Endometrial microvascular endothelial cells (primary cell): ENCODE data around the gene ANKS6. TPM values are rescaled to one million over a fixed set of nuclear protein-coding genes. Genes with fewer than 3 reads are reported as not detected.

Experiments
- in situ Hi-C: cut with HindIII; loops from 2 replicates; pipeline ENCODE4 v1.10.0; 2017; ENCODE audit warnings: low sequenced_read_pairs, low pct_unique_long_range_greater_than_20kb; ENCODE audit errors: inconsistent ontology term
- total RNA-seq: library from RNA; depleted of rRNA; stranded (reverse); fragments of >200 nt; gene quantifications from one replicate; pipeline ENCODE4 v1.2.3, GENCODE V29; 2015; ENCODE audit errors: inconsistent ontology term

ANKS6 gene
- 18.1 TPM for total RNA-seq

GRCh38 chr9:98796364-98797101, at the start of gene ANKS6:
ANKS6 (minus strand) TSS chr9:98796555; CDS start chr9:98796491, 64 bp downstream.
- in situ Hi-C loops = no loop called here

GRCh38 chr9:98846081-98846480, 49.7 kb upstream of the ANKS6 start:
- in situ Hi-C loops = no loop called here

- in situ Hi-C loops = no loop called here
Observed at GRCh38 chr9:98842510-98842909, 46.2 kb upstream of the ANKS6 start.

- in situ Hi-C loops = no loop called here
Observed at GRCh38 chr9:98839724-98840123, 43.4 kb upstream of the ANKS6 start.

- in situ Hi-C loops = no loop called here
Observed at GRCh38 chr9:98838868-98839565, 42.7 kb upstream of the ANKS6 start.

- in situ Hi-C loops = no loop called here
Observed at GRCh38 chr9:98838155-98838867, 42.0 kb upstream of the ANKS6 start.

- in situ Hi-C loops = no loop called here
Observed at GRCh38 chr9:98837516-98837915, 41.2 kb upstream of the ANKS6 start.

GRCh38 chr9:98836206-98836605, 39.9 kb upstream of the ANKS6 start:
- in situ Hi-C loops = no loop called here

GRCh38 chr9:98834386-98834785, 38.0 kb upstream of the ANKS6 start:
- in situ Hi-C loops = no loop called here

- in situ Hi-C loops = no loop called here
Observed at GRCh38 chr9:98833090-98833956, 37.0 kb upstream of the ANKS6 start.

GRCh38 chr9:98832768-98833089, 36.4 kb upstream of the ANKS6 start:
- in situ Hi-C loops = no loop called here

- in situ Hi-C loops = no loop called here
Observed at GRCh38 chr9:98831696-98832095, 35.3 kb upstream of the ANKS6 start.

- in situ Hi-C loops = no loop called here
Observed at GRCh38 chr9:98830554-98830953, 34.2 kb upstream of the ANKS6 start.

GRCh38 chr9:98829766-98830165, 33.4 kb upstream of the ANKS6 start:
- in situ Hi-C loops = no loop called here

- in situ Hi-C loops = no loop called here
Observed at GRCh38 chr9:98826716-98827115, 30.4 kb upstream of the ANKS6 start.

- in situ Hi-C loops = no loop called here
Observed at GRCh38 chr9:98825414-98825813, 29.1 kb upstream of the ANKS6 start.

- in situ Hi-C loops = no loop called here
Observed at GRCh38 chr9:98823666-98824334, 27.4 kb upstream of the ANKS6 start.

- in situ Hi-C loops = no loop called here
Observed at GRCh38 chr9:98822661-98823060, 26.3 kb upstream of the ANKS6 start.

GRCh38 chr9:98821831-98822230, 25.5 kb upstream of the ANKS6 start:
- in situ Hi-C loops = no loop called here
